HepG2 (cell line): ENCODE data around the gene C21orf58. TPM values are rescaled to one million over a fixed set of nuclear protein-coding genes. Genes with fewer than 3 reads are reported as not detected.

Experiments
- ARNT ChIP-seq: fragments of 450-650 bp; IDR thresholded peaks from 2 replicates; pipeline ENCODE4 v1.6.1; 2017
- ATF1 ChIP-seq: IDR thresholded peaks from 2 replicates; pipeline ENCODE4 v1.6.1; 2016; ENCODE audit warnings: mild to moderate bottlenecking, control low read depth
- ATF6 ChIP-seq: sonication (generic); formaldehyde crosslinking; conservative IDR thresholded peaks from 2 replicates; pipeline ENCODE4 v1.4.0; 2020; ENCODE audit warnings: missing genetic modification reagents
- BRF2 ChIP-seq: sonication (generic); formaldehyde crosslinking; IDR thresholded peaks from 2 replicates; pipeline ENCODE4 v1.8.1; 2022; ENCODE audit warnings: mild to moderate bottlenecking, missing genetic modification reagents
- CEBPG ChIP-seq: IDR thresholded peaks from 2 replicates; pipeline ENCODE4 v1.6.1; 2016
- HMGXB4 ChIP-seq, 2 experiments: sonication (generic) in 1 of 2; formaldehyde crosslinking in 1 of 2; IDR thresholded peaks; 2 replicates each; pipeline versions ENCODE4 v1.4.0 to v1.6.1; 2018 to 2020; ENCODE audit warnings: missing genetic modification reagents in 2 of 2, borderline replicate concordance in 1 of 2, low read depth in 1 of 2, mild to moderate bottlenecking in 1 of 2, missing biosample characterization in 1 of 2
- KLF13 ChIP-seq: sonication (generic); formaldehyde crosslinking; IDR thresholded peaks from 2 replicates; pipeline ENCODE4 v1.4.0; 2020; ENCODE audit warnings: mild to moderate bottlenecking, missing genetic modification reagents
- MXD3 ChIP-seq: IDR thresholded peaks from 2 replicates; pipeline ENCODE4 v1.6.1; 2016; ENCODE audit warnings: mild to moderate bottlenecking, missing biosample characterization, missing genetic modification reagents
- NFYB ChIP-seq: sonication (generic); formaldehyde crosslinking; IDR thresholded peaks from 2 replicates; pipeline ENCODE4 v1.4.0; 2020; ENCODE audit warnings: missing genetic modification reagents
- POLR2G ChIP-seq: fragments of 200-400 bp; formaldehyde crosslinking; IDR thresholded peaks from 2 replicates; pipeline ENCODE4 v1.6.1; 2018; ENCODE audit warnings: mild to moderate bottlenecking, low read depth, low read length, moderate library complexity
- REXO4 ChIP-seq: sonication (generic); formaldehyde crosslinking; IDR thresholded peaks from 2 replicates; pipeline ENCODE4 v1.8.0; 2022; ENCODE audit warnings: missing genetic modification reagents, mild to moderate bottlenecking, borderline replicate concordance
- RXRB ChIP-seq: IDR thresholded peaks from 2 replicates; pipeline ENCODE4 v1.6.1; 2016; ENCODE audit warnings: borderline replicate concordance, missing genetic modification reagents, missing compliant biosample characterization
- ZBTB14 ChIP-seq: sonication (generic); formaldehyde crosslinking; IDR thresholded peaks from 2 replicates; pipeline ENCODE4 v1.4.0; 2020; ENCODE audit warnings: missing genetic modification reagents
- ZFP91 ChIP-seq: sonication (generic); formaldehyde crosslinking; IDR thresholded peaks from 2 replicates; pipeline ENCODE4 v1.9.0; 2022; ENCODE audit warnings: missing genetic modification reagents, mild to moderate bottlenecking, borderline replicate concordance
- ZNF543 ChIP-seq: sonication (generic); formaldehyde crosslinking; IDR thresholded peaks from 2 replicates; pipeline ENCODE4 v1.4.0; 2020; ENCODE audit warnings: mild to moderate bottlenecking, missing genetic modification reagents
- ZNF564 ChIP-seq: sonication (generic); formaldehyde crosslinking; IDR thresholded peaks from 2 replicates; pipeline ENCODE4 v1.8.1; 2023; ENCODE audit warnings: mild to moderate bottlenecking, missing genetic modification reagents
- ZNF839 ChIP-seq: sonication (generic); formaldehyde crosslinking; IDR thresholded peaks from 2 replicates; pipeline ENCODE4 v1.4.0; 2020; ENCODE audit warnings: missing genetic modification reagents, mild to moderate bottlenecking, borderline replicate concordance
- ZUFSP ChIP-seq: sonication (generic); formaldehyde crosslinking; IDR thresholded peaks from 2 replicates; pipeline ENCODE4 v1.9.0; 2021; ENCODE audit warnings: missing genetic modification reagents, mild to moderate bottlenecking, borderline replicate concordance
- polyA plus RNA-seq, 8 experiments: library from polyadenylated mRNA; depleted of rRNA in 3 of 8; stranded (reverse) in 7 of 8; unstranded in 1 of 8; fragments of >200 nt; fragmentation: Illumina TruSeq in 4 of 8; extraction: Trizol in 4 of 8; gene quantifications; 2 replicates each; pipeline versions ENCODE4 v1.2.1 to v1.2.3, GENCODE V29; 2011 to 2016; ENCODE audit warnings: low read depth in 4 of 8, missing spikeins in 1 of 8, mixed read lengths in 1 of 8; ENCODE audit not compliant: insufficient read depth in 1 of 8
- total RNA-seq, 5 experiments: library from RNA; depleted of rRNA; stranded (reverse); fragments of >200 nt; fragmentation: Illumina TruSeq; extraction: Trizol; gene quantifications; 2 replicates each; pipeline ENCODE4 v1.2.3, GENCODE V29; 2016; ENCODE audit warnings: low read depth in 1 of 5

Gene C21orf58
- total and polyA plus RNA-seq, 2 of the 13 experiments (the other 11 are each of a cell fraction or from before 2014, with no cell fraction given): 3.5 to 6.8 TPM

DNA sequence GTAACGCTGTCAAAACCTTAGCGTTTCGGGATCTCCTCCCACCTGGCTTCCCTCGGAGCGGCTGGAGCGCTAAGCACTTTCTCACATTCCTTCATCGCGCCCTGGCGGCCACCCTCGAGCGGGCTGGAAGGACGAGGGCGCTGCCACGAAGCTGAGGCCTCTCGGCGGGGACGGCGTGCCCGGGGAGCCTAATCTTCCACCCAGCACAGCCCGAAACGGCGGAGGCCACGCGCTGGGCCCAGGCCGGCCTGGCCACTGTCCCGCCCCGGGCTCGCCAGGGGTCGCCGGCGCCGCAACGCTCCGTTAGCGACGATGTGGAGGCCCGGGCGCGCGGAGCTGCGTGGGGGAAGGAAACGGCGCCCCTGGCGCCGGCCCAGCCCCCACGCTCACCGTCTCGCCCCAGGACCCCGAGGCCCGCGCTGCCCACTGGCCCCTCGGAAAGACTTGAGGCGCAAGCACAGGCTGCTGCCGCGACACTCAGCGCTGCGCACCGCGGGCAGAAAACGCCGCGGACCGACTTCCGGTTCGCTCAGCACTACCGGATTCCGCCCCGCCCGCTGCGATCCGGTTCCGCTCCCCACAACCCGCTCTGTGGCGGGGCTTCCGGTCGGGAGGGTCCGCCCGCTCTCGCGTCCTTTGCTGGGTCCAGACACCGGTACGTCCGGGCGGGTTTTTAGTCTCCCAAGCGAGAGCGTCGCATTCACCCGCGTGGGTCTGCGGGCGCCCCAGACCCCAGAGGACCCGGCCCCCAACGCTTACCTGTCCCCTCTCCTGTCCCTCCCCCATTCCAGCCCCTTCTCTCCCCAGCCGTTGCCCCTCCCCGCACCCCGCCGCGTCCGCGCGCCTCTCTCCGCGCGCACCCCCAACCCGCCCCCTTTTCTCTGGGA, 37.7 kb downstream of the C21orf58 start, which contains the start of gene YBEY (continued):
- TF ChIP-seq ZUFSP (CRISPR knock-in tag): no peak
- TF ChIP-seq REXO4 (CRISPR knock-in tag): no peak
- TF ChIP-seq MXD3 (CRISPR knock-in tag): peak; percentile 36
- TF ChIP-seq NFYB: no peak
- TF ChIP-seq CEBPG (CRISPR knock-in tag): 0 out of 2 replicates have a peak, but pooled peaks have one; percentile 7
- TF ChIP-seq HMGXB4 (CRISPR knock-in tag; IDR thresholded peaks at IDR 0.05; ENCODE audit: borderline replicate concordance in 1 of 2, low read depth in 1 of 2): peak; percentile 76 to 91
- TF ChIP-seq ZNF564 (CRISPR knock-in tag): peak; percentile 90
- TF ChIP-seq ZNF839: 0 out of 2 replicates have a peak, but pooled peaks have one; percentile 32
- TF ChIP-seq RXRB (CRISPR knock-in tag): peak; percentile 45
- TF ChIP-seq ATF6 (CRISPR knock-in tag): no peak
- TF ChIP-seq ZBTB14: peak; percentile 89
- peak; percentile 38; the same call in 1 of the 2 replicates for TF ChIP-seq ZNF543
- peak; percentile 96 for TF ChIP-seq BRF2 (CRISPR knock-in tag)
- TF ChIP-seq POLR2G: peak; percentile 93
- no peak for TF ChIP-seq ATF1 (CRISPR knock-in tag)
- no peak for TF ChIP-seq KLF13 (CRISPR knock-in tag)
- TF ChIP-seq ARNT: no peak
- peak; percentile 91 for TF ChIP-seq ZFP91 (CRISPR knock-in tag)
